Hematopoietic multipotent progenitor cell treated with erythropoietin and hydrocortisone succinate and interleukin-3 and kit ligand, for 8 days (in vitro differentiated cells): ENCODE measurements around the gene EGFLAM.

ENCODE experiments used
- DNase-seq: peaks from one replicate; pipeline ENCODE4 v3.0.0-alpha.2; 2015

The EGFLAM gene

DNA sequence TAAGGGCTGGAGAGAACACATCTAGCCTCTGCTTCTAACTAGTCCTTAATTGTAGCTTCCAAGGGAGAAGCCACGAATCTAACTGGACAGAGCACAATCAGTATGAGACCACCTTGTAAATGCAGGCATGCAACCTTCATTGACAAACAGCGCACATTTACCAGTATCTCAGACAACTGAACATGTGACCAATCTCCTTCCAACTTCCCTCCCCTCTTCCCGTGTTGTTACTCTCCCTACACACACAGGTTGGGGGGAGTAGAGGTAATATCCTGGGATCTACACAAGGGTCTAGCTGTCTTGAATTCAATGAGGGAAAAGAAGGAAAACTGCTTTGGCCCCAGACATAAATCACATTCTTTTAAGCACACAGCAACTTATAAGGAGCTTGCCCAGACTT lies 220.5 kb downstream of the EGFLAM start:
- no peak for DNase-seq

DNA sequence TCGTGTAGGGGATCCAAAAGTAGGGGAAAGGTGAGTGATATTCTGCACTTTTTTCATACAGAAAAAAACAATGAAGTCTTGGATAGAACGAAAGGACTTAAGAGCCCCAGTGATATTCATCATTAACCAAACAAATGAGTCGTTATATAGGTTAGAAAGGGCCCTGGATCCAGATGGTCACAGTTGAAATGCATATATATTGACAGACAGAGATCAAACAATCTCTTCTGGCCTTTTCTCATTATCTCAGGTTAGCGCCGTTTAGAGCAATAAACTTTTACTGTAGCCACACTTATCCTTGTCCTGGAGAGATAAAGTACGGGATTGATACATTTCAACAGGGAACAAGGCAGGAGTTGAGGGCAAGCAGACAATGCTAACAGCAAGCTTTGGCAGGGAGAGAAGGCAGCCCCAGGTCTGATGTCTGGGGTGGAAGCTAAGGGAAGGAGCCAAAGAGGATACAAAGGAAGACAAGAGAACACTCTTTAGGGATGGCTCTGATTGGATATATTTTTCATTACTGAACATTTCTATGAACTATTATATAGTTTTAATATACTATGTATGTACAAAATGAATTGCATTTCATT lies 221.1 kb downstream of the EGFLAM start:
- no peak for DNase-seq

DNA sequence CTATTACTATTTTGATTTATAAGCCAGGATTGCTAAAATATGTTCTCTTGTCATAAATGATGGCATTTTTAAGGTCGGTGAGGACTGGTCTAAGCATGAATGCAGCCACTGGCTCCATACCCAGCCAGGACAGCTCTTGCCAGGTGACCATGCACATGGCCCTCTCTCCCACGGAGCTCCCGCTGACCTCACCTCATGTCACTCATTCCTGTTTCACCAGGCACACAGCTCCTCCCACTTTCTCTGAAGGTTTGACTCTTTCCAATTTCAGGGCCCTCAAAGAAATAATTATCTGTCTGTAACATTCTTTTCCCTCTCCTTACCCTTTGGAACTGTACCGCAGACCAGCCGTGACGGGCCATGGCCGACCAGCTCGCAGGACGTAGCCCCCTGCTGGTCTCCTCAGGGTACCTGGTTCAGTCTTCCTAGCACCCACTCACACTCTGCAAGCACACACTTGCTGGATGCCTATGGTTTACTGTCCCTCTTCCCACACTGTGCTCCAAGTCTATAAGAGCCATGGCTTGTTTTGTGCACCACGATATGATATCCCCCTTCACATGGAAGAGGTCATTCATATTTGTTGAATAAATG lies 225.5 kb downstream of the EGFLAM start:
- DNase-seq = no peak

DNA sequence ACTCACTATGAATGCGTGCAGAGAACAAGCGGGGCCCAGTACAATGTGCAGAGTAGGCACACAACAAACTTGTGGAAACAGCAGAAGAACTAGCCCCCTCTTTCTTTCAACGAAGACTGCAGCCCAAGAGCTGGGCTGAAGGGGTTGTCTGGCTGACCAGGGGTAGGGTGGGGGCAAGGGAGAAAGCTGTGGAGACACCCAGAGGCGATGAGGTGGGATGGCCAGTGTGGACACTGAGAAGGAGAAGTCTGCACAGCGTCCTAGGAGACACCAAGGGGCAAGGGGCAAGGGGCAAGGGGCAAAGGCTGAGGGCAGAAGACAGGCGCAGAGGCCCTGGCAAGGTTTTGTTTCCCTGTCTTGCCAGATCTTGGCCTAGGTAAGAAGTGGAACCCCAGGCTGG lies 235.8 kb downstream of the EGFLAM start:
- no peak for DNase-seq

DNA sequence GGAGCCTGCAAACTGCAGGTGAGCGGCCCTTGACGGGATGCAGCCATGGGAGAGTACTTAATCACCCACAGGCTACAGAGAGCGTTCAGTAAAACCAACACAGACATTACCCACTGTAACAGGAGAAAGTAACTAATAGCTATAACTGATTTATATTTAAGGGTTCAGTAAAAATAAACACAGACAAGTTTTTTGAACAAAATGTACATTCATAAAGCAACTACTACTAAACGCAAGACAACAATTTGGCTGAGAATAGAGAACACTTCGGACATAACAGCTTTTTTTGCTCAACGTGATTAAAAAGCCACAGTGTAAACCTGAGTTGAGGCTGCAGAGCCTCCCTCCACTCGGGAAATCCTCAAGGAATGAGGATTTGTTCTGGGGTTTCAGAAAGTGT lies 236.4 kb downstream of the EGFLAM start:
- DNase-seq = no peak

DNA sequence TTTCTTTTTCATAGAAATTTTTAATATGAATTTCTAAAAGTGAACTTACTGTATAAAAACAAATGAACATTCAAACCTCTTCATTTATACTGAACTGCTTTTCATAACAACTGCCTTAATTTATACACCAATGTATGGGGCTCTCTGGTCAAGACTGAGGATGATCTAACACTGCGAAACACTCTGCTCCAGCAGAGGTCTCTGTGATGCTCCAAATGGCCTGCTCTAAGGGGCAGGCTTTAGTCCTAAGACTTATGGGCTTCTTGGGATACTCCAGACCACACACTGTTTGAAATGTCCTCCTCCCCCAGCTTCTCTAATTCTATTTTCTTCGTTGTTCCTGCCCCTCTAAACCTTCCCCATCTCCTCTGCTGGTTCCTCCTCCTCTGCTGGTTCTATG lies 239.6 kb downstream of the EGFLAM start:
- DNase-seq = no peak

DNA sequence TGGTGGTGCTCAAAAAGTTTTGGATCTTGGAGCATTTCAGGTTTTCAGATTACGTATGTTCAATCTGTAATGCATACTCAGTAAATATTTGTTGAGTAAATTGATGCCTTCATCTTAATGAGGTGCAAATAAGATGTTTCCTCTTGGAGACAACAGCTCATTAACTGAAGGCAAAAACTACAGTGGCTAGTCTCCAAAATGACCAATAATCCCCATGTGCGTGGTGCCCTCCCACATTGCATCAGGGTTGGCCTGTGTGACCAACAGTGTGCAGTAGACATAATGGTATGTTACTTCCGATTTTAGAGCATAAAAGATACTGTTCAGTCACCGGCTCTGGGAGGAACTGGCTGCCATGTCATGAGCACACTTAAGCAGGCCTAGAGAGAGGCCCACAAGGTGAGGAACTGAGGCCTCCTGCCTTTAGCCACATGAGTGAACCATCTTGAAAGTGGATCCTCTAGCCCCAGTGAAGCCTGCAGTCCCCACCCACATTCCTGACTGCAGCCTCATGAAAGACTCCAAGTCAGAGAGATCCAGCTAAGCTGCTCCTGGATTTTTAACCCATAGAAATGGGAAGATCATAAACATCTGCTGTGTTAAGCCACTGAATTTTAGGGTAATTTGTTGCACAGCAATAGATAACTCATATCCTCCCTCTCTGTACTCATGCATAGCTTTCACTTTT lies 242.4 kb downstream of the EGFLAM start:
- DNase-seq = no peak

DNA sequence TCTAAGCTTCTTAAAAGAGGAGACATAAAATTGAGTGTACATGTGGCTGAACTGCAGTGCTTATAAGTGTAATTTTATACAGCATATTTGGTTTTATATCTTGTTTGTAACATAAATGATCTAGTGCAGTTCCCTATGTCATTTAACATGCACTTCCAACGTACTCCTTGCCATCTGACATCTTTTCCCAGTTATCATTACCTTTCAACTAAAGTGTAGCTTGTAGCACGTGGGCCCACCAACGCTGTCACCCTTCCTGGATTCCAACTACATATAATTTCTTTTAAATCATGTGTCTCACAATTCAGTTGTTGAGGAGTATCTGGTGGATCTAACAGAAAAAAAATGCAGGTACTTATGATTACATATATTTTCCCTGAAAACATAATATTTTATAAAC lies 247.9 kb downstream of the EGFLAM start:
- no peak for DNase-seq

DNA sequence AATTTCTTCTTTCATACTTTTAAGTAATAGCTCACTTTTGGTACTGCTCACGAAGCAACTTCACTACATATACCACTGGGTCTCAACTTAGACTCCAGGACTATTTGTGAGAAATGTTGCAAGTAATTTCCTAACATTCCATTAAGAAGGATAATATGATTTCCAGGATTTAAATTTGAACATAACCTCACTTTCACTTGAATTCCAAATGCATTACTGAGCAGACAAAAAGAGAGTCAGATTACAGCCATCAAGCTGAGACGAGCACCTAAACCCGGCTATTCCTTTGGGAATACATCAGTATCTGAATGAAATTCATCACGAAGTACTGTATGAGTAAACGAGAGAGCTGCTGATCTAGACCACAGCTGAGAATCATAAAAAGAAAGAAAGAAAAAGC lies 250.8 kb downstream of the EGFLAM start:
- DNase-seq = no peak
